Neuronal stem cell (in vitro differentiated cells): ENCODE data around the gene RRP1.

Experiments
- DNase-seq: peaks from one replicate; pipeline ENCODE4 v3.0.0-alpha.2; 2013; ENCODE audit warnings: low spot score
- H2AFZ ChIP-seq: one replicate; pipeline ENCODE4 v1.6.1; 2013; ENCODE audit warnings: mild to moderate bottlenecking, low read length, inconsistent platforms
- H2AK5ac ChIP-seq: 2 replicates; pipeline ENCODE4 v1.6.1; 2013; ENCODE audit warnings: low read depth, mild to moderate bottlenecking, inconsistent platforms, low read length, moderate library complexity, mixed read lengths
- H2BK120ac ChIP-seq: 2 replicates; pipeline ENCODE4 v1.6.1; 2013; ENCODE audit warnings: low read depth, mild to moderate bottlenecking, inconsistent platforms, low read length, moderate library complexity, mixed read lengths
- H2BK12ac ChIP-seq: one replicate; pipeline ENCODE4 v1.6.1; 2013; ENCODE audit warnings: low read length, inconsistent platforms
- H2BK15ac ChIP-seq: 2 replicates; pipeline ENCODE4 v1.6.1; 2013; ENCODE audit warnings: mild to moderate bottlenecking, low read length, inconsistent platforms, mixed read lengths
- H2BK5ac ChIP-seq: one replicate; pipeline ENCODE4 v1.6.1; 2013; ENCODE audit warnings: inconsistent platforms, mild to moderate bottlenecking, low read length, moderate library complexity
- H3K14ac ChIP-seq: one replicate; pipeline ENCODE4 v1.6.1; 2013; ENCODE audit warnings: low read length, inconsistent platforms
- H3K18ac ChIP-seq: 2 replicates; pipeline ENCODE4 v1.6.1; 2013; ENCODE audit warnings: low read length, inconsistent platforms
- H3K23ac ChIP-seq: 2 replicates; pipeline ENCODE4 v1.6.1; 2013; ENCODE audit warnings: low read depth, mild to moderate bottlenecking, mixed read lengths, low read length, inconsistent platforms; ENCODE audit not compliant: poor library complexity
- H3K27ac ChIP-seq: replicated peaks from 3 replicates; pipeline ENCODE4 v1.5.1; 2013; ENCODE audit warnings: low read length, inconsistent platforms
- H3K27me3 ChIP-seq, 3 experiments: 2 replicates each; pipeline ENCODE4 v1.6.1; 2013; ENCODE audit warnings: low read length in 3 of 3, mild to moderate bottlenecking in 2 of 3, inconsistent platforms in 1 of 3, low read depth in 1 of 3, mixed read lengths in 1 of 3, moderate library complexity in 1 of 3; ENCODE audit not compliant: control insufficient read depth in 3 of 3, insufficient read depth in 3 of 3
- H3K36me3 ChIP-seq, 2 donors: replicated peaks in 1 of 2; 2 replicates each; pipeline ENCODE4 v1.6.1; 2013; ENCODE audit warnings: low read length in 2 of 2; ENCODE audit not compliant: control insufficient read depth in 2 of 2, insufficient read depth in 2 of 2
- H3K4ac ChIP-seq: 2 replicates; pipeline ENCODE4 v1.6.1; 2013; ENCODE audit warnings: inconsistent platforms, mild to moderate bottlenecking, low read length, moderate library complexity
- H3K4me1 ChIP-seq, 2 donors: 1 replicate in 1 of 2; 2 replicates in 1 of 2; pipeline ENCODE4 v1.6.1; 2013; ENCODE audit warnings: low read length in 2 of 2, low read depth in 1 of 2; ENCODE audit not compliant: control insufficient read depth in 2 of 2, insufficient read depth in 1 of 2
- H3K4me2 ChIP-seq: one replicate; pipeline ENCODE4 v1.6.1; 2013; ENCODE audit warnings: mild to moderate bottlenecking, low read length, inconsistent platforms; ENCODE audit not compliant: insufficient read depth, poor library complexity, severe bottlenecking
- H3K4me3 ChIP-seq, 2 donors: 2 replicates each; pipeline ENCODE4 v1.5.1; 2013; ENCODE audit warnings: low read length in 2 of 2, mild to moderate bottlenecking in 2 of 2, inconsistent platforms in 1 of 2, moderate library complexity in 1 of 2
- H3K79me1 ChIP-seq: one replicate; pipeline ENCODE4 v1.6.1; 2013; ENCODE audit warnings: low read depth, mild to moderate bottlenecking, inconsistent platforms, low read length, moderate library complexity
- H3K9ac ChIP-seq: one replicate; pipeline ENCODE4 v1.6.1; 2013; ENCODE audit warnings: mild to moderate bottlenecking, low read depth, low read length, inconsistent platforms; ENCODE audit not compliant: poor library complexity
- H3K9me3 ChIP-seq, 2 donors: replicated peaks in 1 of 2; 2 replicates each; pipeline versions ENCODE3 to v1.6.1; 2013; ENCODE audit warnings: low read length in 2 of 2, mild to moderate bottlenecking in 2 of 2, inconsistent platforms in 1 of 2, low read depth in 1 of 2, mixed read lengths in 1 of 2, moderate library complexity in 1 of 2; ENCODE audit not compliant: control insufficient read depth in 2 of 2, insufficient read depth in 1 of 2
- H4K8ac ChIP-seq: one replicate; pipeline ENCODE4 v1.6.1; 2013; ENCODE audit warnings: low read depth, mild to moderate bottlenecking, inconsistent platforms, low read length, moderate library complexity
- H4K91ac ChIP-seq: one replicate; pipeline ENCODE4 v1.6.1; 2013; ENCODE audit warnings: low read length, low read depth, mild to moderate bottlenecking, inconsistent platforms; ENCODE audit not compliant: poor library complexity
- WGBS, 2 donors: extraction: QIAGEN DNeasy Blood & Tissue Kit; methylation state at CpG; one replicate each; pipeline ENCODE4 v1.1.7; 2013; ENCODE audit warnings: missing lambda C conversion rate in 2 of 2, mixed read lengths in 1 of 2; ENCODE audit not compliant: insufficient read length in 2 of 2, insufficient replicate concordance in 1 of 2; ENCODE audit errors: extremely low coverage in 2 of 2; 5-methylcytosine and 5-hydroxymethylcytosine counted together

RRP1 gene

DNA sequence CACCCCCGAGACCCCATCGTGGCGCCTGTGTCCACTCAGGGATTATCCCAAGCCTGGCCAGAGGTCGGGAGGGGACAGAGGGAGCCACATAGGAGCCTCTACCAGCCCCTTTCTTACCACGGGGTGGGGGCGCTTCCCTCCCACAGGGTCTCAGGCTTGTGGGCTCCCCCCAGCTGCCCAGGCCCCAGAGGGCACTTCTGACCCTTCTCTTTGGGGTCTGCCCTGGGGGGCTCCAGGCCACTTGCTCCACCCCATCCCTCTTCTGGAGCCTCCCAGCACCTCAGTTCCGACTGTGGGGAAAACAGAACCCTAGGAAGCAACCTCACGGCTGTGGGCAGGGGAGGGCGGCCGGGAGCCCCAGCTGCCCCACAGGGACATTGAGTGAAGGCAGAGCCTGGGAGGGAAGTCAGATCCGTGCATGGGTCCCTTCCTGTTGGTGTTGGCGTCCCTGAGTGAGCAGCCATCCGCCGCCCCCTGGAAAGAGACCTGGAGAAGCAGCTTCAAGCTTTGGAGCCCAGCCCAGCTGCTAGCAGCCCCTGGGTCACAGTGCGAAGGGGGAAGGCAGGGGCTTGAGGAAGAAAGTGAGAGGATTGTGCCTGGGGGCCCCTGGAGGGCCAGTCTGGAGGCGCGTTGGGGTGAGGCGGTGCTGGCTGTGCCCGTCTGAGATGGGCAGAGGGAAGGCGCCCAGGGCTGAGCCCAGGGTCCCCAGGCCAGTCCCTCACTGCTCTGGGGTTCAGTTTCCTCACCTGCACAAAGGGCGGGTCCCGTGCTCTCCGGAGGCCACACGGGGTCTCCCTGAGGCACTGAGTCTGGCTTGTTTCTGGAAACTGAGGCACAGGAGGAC lies 22.1 kb downstream of the RRP1 start:
- Histone ChIP-seq H2BK12ac (peak overlapping the region; percentile 41), H4K91ac (no peak overlapping the region), H3K4me2 (no peak overlapping the region), H3K9ac (peak overlapping the region; percentile 21), H3K27me3 (no peaks in the 10 kb centered on the region), H3K27ac (no peak overlapping the region), H4K8ac (no peak overlapping the region), H2AFZ (peak overlapping the region; percentile 92), H3K36me3 (no peaks in the 10 kb centered on the region), H2BK120ac (peak overlapping the region; percentile 73), H3K9me3 (no peaks in the 10 kb centered on the region), H3K4me1 (peaks cover 11 to 14% of the 10 kb centered on the region in 2 donors), H2BK15ac (peak overlapping the region; percentile 46), H2BK5ac (peak overlapping the region; percentile 66), H3K18ac (peak overlapping the region; percentile 86), H2AK5ac (peak overlapping the region; percentile 94), H3K4ac (peak overlapping the region; percentile 93), H3K14ac (peak overlapping the region; percentile 75), H3K4me3 (no peak overlapping the region), H3K79me1 (peaks cover 7% of the 10 kb centered on the region), H3K23ac (peak overlapping the region; percentile 85)
- no peak for DNase-seq
- WGBS, 2 donors = no CpG with 5 or more reads among the region's 24 CpGs

DNA sequence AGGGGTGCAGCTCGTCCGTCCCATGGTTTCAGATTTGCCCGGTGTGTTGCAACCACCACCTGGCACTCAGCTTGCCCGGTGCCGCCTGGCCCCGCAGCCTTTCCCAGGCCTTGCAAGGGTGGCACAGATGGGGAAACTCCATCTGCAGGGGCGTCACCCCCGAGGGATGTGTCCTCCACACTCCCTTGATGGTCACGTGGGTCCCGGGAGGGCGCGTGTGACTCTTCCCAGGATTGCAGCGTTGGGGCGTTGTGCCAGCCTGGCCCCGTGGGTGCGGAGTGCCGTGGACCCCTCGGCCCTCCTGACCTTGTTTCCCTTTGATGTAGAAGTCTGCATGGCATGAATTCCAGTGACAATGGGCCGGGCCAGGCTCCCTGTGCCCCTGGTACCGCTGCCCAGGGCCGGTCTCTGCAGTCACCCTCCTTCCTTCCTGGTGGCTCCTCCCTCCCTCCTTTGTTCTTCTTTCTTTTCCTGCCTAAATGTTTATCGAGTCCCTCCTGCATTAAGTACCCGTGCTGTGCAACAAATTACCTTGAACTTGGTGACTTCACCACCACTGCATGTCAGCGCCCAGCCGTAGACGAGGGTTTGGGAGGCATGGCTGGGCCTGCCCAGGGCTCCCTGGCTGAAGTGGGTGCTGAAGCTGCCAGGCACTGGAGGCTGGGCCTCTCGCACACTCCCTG lies 22.9 kb downstream of the RRP1 start:
- no peak overlapping the region for H2BK120ac ChIP-seq
- no peaks in the 10 kb centered on the region for H3K27me3 ChIP-seq
- peaks cover 7% of the 10 kb centered on the region for H3K79me1 ChIP-seq
- H3K4ac ChIP-seq = no peak overlapping the region
- DNase-seq = no peak
- H3K18ac ChIP-seq = peak overlapping the region; percentile 57
- peak overlapping the region; percentile 38 for H2AFZ ChIP-seq
- no peaks in the 10 kb centered on the region for H3K36me3 ChIP-seq
- peak overlapping the region; percentile 94 for H2AK5ac ChIP-seq
- peak overlapping the region; percentile 66 for H2BK5ac ChIP-seq
- H4K8ac ChIP-seq = no peak overlapping the region
- no peaks in the 10 kb centered on the region for H3K9me3 ChIP-seq
- peak overlapping the region; percentile 85 for H3K23ac ChIP-seq
- no CpG with 5 or more reads among the region's 27 CpGs for WGBS, 2 donors
- peak overlapping the region; percentile 41 for H2BK12ac ChIP-seq
- H2BK15ac ChIP-seq = no peak overlapping the region
- no peak overlapping the region for H3K27ac ChIP-seq
- H3K4me2 ChIP-seq = no peak overlapping the region
- H3K14ac ChIP-seq = peak overlapping the region; percentile 75
- peaks cover 11 to 14% of the 10 kb centered on the region in 2 donors for H3K4me1 ChIP-seq
- no peak overlapping the region for H3K9ac ChIP-seq
- H3K4me3 ChIP-seq = no peak overlapping the region
- H4K91ac ChIP-seq = no peak overlapping the region

DNA sequence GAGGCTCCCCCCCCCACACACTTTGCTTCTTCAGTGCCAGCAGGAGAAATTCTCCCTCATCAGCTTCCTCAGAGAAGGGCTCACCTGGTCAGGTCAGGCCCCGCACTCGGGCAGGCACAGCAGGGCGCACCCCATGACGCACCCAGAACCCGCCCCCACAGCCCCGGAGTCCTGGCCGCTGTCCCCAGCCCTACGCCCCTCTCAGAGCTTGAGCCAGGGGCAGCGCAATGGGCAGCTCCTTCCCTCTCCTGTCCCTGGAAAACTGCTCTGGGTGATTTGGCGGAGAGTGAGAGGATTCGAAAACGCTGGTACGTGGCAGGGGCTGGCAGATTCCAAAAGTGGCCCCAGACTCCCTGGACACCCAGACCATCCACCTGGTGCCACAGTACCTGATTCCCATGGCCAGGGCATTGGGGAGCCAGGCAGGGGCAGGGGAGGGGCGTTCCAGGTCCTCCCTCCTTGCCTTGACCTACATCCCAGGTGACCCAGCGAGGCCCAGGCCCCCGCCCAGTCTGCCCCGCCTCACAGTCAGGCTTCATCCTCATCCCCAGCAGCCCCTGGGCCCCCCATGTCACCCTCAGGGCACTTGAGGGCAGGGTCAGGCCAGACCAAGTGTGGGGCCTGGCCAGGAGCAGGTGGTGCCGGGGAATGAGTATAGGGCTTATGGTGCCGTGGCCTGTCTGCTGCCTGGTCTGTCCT lies 23.7 kb downstream of the RRP1 start:
- H2BK15ac ChIP-seq = peak overlapping the region; percentile 67
- H4K8ac ChIP-seq = peak overlapping the region; percentile 43
- H3K14ac ChIP-seq = peak overlapping the region; percentile 82
- WGBS, 2 donors = no CpG with 5 or more reads among the region's 19 CpGs
- H2AFZ ChIP-seq = no peak overlapping the region
- peak overlapping the region; percentile 53 for H3K4ac ChIP-seq
- no peak for DNase-seq
- no peak overlapping the region for H2BK120ac ChIP-seq
- no peaks in the 10 kb centered on the region for H3K27me3 ChIP-seq
- no peak overlapping the region for H3K27ac ChIP-seq
- peak overlapping the region; percentile 95 for H2AK5ac ChIP-seq
- H2BK12ac ChIP-seq = peak overlapping the region; percentile 94
- H3K9me3 ChIP-seq = no peaks in the 10 kb centered on the region
- peak overlapping the region; percentile 57 for H3K18ac ChIP-seq
- no peak overlapping the region for H3K4me3 ChIP-seq
- peak overlapping the region; percentile 89 for H3K23ac ChIP-seq
- H2BK5ac ChIP-seq = no peak overlapping the region
- H3K4me1 ChIP-seq = peaks cover 11 to 14% of the 10 kb centered on the region in 2 donors
- peaks cover 4% of the 10 kb centered on the region for H3K79me1 ChIP-seq
- no peak overlapping the region for H3K9ac ChIP-seq
- H3K4me2 ChIP-seq = no peak overlapping the region
- H3K36me3 ChIP-seq = no peaks in the 10 kb centered on the region
- peak overlapping the region; percentile 85 for H4K91ac ChIP-seq
